CD4-positive, alpha-beta T cell treated with Interferon alpha-2 for 1 hour (primary cell): ENCODE measurements around the gene SLC6A12.

Experiments used
- DNase-seq, 2 donors: peaks; one replicate each; pipeline ENCODE4 v3.0.0-alpha.2; 2020 to 2022

SLC6A12 gene

DNA sequence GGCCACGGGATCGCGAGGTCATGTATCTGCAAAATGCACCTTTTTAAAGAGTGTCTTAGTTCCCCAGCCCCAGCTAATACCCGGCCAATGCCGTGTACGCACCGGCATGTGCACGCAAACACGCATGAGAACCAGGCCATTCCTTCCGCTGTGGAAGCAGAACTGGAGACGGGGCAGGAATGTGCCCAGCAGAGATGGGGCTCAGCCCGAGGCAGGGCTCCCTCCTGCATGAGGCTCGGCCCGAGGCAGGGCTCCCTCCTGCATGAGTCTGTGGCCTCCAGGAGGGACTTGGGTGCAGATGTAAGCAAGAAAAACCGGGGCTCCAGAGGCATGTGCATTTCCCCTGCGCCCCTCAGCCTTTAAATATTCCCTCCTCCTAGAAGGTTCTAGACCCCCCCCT lies 38.2 kb downstream of the SLC6A12 start:
- no peak for DNase-seq

DNA sequence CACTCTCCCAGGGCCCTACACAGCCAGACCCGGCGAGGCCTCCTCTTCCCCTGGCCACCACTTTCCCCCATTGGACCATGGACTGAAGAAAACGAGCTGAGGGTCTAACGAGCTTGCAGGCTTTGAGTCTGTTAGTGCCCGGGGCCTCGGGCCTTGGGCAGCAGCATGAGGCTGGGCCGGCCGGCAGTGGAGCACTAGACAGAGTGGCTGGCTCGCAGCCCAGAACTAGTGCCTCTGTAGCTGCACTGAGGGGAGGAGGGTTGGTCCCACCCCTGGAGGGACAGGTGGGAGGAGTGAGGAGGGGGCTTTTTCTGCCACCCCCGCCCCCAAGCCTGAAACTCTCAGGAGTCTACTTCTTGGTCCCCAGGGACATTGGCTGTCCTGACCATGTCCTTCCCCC lies 38.7 kb downstream of the SLC6A12 start:
- DNase-seq: no peak

DNA sequence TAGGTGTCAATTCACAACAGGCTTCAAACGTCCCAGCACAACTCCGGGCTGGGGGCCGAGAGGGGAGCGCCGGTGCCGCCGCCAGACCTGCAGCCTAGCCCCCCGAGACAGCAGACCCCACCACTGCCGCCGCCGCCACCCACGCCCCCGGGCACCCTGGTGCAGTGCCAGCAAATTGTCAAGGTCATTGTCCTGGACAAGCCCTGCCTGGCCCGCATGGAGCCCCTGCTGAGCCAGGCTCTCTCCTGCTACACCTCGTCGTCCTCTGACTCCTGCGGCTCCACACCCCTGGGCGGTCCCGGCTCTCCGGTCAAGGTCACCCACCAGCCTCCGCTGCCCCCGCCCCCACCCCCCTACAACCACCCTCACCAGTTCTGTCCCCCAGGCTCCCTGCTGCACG lies 39.4 kb downstream of the SLC6A12 start:
- no peak for DNase-seq

DNA sequence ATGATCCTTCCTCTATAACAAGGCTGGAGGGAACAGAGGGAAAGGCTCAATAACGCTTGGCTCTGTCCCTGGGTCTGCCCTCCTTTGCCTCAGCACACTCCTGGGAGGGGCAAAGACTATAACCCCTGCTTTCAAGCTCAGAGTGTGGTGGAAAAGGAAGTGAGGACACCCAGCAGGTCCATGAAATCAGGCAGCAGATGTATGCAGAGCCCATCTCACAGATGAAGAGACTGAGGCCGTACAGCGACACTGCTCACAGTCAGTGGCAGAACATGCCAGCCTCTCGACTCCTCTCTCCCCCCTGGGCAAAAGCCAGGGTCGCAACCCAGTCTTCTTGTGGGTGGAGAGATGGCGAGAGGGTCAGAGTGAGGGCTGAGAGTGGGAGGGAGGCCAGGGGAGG lies 39.8 kb downstream of the SLC6A12 start:
- no peak for DNase-seq

DNA sequence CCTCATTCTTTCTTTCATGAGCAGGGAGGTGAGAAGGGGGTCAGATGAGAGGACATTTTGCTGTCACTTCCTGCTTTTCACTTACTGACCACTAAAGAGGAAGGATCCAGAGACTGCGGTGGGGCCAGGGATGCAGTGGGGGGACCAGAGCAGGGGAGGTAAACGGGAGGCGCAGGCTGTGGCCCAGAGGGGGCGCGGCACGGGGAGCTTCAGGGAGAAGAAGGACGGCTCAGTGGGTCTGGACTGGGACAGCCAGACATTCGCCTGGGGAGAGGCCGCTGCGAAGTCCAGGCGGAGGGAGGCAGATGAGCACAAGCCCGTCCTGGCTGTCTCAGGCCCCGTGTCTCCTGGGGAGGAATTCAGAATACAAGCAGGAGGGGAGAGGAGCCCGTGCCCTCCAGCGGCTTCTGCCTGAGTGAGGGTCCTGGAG lies 41.2 kb downstream of the SLC6A12 start:
- DNase-seq: no peak

DNA sequence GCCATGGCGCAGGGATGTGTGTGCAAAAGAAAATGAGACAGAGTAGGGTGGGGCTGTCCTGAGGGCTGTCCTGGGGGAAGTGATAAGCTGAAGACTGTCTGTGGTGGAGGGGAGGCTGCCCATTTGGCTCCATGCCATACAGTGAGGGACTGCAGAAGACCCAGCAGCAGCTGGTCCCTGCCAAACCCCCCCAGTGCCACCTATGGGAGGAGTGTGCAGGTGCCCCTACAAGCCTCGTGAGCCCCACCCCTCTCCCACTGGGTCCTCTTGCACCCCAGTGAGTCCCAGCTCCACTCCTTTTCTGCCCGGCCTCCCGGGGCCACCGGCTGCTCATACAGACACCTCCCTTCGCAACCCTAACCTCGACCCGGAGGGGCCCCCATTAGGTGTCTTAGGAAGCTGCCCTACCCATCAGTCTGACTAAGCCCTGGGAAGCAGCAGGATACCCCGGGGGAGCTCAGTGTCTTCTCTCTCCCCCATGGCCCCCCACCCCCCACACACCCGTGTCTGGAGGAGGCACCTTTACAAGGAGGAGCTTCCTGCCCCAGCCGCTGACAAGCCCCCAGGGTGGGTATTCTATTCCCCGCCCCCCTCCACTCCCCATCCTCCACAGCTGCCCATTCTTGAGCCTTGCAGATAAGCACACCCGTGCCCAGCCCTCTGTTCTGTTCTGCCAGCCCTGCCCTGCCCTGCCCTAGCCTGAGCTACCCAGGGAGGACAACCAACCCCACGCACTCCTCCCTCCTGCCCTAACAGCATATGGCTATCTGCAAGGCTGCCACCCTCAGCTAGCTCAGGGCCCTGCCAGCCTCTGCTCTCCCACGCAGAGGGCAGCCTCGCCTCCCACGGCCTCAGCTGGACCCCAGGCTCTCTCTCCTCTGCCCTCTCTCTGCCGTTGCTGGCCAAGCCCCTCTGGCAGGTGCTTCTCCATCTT lies 41.9 kb downstream of the SLC6A12 start:
- DNase-seq: no peak

DNA sequence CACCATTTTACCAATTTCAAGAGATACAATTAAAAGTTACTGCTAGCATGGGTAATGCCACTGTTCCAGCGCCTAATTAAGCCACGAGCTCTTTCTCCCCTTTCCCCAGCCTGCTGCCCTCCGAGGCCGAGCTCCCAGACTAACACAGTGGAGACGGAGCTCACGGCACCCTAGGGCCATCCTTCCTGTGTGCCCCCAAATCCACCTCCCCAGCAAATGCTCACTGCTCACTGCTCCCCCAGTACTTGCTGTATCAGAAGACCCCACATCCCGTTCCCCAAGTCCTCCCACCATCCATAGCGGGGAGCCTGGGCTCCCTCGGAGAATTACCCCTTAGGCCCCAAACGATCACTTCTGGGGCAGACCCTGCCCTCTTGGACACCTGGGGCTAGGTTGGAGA lies 42.7 kb downstream of the SLC6A12 start:
- no peak for DNase-seq

DNA sequence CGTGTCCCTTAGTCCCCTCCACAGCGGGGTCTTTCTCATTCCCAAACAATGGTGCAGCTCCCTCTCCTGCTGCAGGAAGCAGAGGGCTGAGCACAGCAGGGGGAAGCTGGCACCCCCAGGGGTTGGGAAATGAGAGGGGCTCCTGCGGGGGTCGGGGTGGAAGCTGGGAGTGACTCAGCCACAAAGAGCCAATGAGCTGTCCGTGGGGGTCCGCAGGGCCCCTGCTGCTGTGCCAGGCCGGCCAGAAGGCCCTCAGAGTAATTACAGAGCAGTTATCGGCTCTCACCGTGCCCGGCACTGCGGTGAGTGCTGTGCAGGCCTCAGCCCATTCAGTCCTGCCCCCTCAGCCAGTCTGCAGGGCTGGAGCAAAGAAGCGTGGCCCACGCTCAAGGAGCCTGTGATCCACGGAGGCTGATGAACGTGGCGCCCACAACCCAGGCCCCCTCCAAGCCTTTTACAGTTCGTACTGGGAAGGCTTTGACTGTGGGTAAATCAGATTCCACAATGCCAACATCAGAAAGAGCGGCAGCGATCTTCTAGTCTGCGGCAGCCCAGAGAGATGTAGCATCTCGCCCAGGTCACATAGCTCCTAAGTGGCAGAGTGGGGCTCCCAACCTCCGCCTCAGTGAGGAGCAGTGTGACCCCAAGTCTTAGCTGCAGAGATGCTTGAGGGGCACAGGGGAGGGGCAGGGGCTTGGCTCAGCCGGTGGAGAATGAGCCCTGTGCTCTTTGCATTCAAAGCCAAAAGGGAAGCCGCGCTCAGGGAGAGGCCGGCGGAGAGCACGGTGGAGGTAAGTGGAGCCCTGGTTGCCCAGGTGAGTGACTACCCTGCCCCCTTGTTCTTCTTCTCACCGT lies 43.4 kb downstream of the SLC6A12 start:
- DNase-seq: no peak

DNA sequence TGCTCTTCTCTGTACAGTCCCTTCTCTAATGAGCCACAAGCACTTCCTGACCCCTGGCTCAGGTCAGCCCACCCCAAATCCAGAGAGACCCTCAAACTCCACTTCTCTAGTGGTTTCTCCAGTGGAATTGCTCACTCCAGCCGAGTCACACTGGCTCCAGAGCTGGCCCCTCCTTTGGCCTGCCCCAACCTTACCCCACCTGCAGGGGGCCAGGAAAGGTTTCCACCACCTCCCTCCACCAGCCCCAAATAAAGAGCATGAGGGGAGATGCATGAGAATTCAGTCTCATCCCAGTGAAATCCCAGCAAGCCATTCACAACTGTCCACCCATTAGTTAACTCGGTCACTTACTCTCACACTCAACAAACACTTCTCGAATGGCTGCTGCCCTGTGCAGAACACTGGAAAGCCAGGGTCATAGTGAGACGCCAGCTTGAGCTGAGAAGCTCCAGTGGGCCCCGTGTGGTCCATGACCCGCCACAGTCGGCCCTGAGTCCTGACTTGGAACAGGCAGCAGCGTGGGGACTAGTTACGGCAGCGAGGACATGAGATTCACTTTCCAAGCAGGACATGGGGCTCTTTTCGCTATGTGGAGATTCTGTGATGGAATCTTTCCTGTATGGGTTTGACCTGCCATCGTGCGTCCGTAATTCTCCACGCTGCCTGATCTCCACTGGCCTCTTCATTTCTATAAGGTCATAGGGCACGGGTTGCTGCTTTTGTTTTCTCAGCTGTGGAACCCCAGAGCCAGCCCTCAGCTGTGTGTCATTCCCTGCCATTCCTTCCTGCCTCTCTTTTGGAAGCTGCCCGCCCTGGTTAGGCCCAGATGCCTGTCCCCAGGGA lies 44.2 kb downstream of the SLC6A12 start:
- no peak for DNase-seq

DNA sequence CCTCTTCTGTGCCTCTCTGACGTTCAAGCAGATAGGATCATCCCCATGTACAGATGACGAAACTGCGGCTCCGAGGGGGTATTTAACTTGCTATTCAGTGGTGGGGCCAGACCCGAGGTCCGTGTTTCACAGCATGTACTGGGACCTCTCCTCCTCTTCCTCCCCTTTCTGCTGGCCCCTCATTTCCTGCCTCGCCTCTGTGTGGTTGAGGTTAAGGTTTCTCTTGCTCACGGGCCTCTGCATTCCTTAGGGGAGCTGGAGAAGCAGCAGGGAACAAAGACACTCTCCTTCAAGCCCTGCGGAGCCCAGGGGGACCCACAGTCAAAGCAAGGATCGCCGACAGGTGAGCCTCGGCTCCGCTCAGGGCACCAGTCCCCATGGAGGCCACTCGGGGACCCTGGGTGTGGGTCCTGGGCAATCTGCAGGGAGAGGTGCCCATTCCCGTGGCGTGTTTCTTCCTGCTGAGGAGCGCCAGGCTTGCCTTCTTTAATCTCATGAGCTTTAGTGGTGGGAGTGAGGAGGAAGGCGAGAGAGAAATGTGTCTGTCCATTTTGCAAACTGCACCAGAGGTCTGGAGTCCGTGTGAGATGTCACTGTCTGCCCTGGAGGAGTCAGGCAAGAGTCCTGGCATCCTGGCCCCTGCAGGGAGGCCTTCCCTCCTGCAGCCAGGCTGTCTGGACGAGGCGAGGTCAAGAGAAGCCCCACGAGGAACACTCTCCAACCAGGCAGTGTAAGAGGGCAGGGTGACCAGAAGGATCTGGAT lies 45.0 kb downstream of the SLC6A12 start:
- DNase-seq: no peak

DNA sequence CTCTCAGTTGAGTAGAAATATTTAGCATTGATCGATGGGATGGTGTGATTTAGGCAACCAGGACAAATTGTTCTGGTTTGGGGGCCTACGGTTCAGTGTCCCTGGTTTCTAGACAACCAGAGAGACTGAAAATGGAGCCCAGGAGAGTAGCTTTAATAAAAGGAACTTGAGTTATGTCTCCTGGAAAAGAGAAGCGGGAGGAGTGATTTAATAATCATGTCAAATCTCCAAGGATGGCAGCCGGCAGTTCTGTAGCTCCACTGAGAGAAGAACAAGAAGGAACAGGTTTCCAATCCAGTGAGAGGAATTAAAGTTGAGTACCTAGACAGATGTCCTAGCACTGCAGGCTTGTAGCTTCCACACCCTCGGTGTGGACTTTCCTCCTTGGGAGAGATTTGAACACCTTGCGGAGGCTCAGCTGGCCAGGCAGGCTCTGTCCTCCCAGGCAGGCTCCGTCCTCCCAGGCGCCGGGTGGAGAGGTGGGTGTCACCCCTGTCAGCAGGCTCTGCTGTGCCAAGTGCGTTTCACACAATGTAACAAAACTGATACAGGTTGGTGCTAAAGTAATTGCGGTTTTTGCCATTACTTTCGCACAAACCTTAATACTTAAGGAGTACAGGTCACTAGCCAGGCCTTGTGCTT lies 45.9 kb downstream of the SLC6A12 start:
- DNase-seq: no peak

DNA sequence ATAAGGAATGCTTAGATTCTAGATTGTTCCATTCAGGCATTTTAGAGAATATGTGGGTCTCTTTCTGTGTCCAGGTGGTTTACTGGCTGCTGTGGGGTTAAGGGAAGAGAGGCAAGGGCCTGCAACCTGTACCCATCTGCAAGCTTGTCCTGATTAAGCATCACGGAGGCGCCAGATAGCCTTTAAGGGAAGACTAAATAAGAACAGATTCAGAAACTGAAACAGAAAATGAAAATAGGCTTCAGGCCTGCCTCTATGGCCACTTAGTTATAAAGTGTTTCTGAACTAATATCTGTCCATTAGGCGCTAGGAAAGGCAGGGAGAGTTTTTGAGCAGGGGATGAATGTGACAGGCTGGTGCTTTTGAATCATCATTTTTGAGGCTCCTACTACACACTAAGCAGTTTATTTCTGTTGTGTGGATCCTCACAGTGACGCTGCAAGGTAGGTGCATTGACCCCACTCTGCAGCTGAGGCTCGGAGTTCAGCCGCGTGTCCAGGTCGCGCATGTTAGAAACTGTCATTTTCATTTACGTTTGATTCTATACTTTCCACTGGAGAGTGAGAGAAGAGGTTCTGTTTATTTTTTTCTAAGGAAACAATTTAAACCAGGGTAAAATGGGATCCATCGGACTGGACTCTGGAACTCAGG lies 47.4 kb downstream of the SLC6A12 start:
- no peak for DNase-seq

DNA sequence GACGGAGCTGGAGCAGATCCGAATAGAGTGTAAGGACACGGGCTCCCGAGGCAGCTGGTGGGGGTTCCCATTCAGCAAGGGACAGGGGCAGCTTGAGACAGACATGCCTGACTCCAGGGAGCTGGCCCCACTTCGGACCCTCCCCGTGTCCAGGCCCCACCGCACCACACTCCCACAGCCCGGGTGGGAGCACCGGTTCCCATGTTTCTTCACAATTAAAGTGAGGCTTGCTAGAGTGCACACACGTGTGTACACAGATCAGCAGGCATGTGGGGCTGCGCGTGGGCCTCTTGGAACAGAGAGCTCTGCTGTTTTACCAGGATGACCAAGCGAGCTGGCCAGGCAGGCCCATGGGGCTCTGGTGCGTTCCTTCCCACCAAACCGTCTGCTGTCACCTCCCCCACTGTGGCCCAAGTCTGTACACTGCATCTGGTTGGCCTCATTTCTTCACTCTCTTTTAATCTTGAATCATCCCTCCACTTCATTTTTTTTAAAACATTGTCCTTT lies 48.0 kb downstream of the SLC6A12 start:
- no peak for DNase-seq

DNA sequence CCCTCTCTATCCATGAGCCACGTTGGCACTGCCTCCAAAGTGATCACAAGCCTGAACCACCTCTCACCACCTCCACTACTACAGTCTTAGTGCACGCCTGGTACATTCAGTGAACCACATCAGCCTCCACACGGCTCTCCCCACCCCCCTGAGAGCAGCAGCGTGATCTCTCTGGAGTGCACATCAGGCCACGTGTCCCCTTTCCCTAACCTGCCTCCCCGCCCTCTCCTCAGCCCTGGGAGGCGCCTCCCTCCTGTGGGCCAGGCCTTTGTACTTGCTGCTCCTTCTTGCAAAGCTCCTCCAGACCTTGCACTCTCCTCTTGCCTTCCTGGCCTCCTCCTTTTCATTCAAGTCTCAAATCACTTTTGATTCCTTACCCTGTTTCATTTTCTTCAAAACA lies 49.8 kb downstream of the SLC6A12 start:
- DNase-seq: no peak

DNA sequence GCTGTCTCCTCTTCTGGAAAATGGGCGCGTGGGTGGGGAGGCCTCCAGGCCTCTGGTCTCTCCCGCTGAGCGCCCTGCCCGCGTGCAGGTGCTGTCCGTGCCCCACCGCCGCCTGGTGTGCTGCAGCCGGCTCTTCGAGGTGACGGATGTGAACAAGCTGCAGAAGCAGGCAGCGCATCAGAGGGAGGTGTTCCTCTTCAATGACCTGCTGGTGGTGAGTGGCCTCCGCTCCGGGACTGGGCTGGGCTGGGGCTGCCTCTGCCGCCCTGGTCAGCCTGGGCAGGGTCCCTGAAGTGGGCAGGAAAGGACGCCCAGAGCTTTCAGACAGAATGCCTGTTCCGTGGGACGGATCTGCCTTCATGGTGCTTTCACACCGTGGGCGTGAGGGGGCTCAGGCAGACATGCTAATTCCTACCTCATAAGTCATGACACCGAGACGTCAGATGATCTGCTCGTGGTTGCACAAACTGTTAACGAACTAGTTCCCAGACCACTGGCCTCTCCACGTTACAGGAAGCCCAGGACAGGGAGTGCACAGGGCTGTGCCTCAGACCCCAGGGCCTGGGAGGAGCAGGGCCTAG lies 50.5 kb downstream of the SLC6A12 start:
- no peak for DNase-seq

DNA sequence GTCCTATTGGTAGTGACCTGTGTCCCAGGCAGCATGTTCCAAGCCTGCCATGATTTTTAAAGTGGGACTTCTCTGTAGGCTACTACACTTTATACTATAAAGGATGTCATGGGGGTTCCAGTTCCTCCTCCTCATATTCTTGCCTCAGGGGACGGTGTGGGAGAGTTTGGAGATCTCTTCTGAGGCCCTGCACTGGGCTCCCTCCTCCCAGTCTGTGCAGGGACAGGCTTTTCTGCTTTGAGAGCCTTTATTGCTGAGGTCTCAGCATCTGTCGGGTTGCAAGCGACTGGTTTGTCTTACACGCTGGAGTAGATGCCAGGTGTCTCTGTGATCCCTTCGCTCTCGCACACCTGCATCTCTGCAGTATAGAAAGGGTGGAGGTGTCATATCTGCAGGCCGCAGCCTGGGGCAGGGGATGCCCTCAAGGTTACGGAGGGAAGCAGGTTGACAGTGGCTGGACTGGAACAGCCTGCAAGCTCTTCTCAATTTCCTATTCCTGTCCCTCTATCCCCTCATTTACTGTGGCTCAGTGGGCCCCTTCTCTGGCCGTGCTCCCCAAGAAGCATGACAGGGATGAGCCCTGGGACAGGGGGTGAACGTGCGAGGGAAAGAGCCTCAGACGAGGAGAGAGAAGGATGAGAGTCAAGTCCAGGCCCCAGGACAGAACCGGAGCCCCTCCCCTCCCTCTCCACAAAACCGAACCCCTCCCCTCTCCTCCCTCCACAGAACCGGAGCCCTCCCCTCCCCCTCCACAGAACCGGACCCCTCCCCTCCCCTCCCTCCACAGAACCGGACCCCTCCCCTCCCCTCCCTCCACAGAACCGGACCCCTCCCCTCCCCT lies 51.3 kb downstream of the SLC6A12 start:
- no peak for DNase-seq

DNA sequence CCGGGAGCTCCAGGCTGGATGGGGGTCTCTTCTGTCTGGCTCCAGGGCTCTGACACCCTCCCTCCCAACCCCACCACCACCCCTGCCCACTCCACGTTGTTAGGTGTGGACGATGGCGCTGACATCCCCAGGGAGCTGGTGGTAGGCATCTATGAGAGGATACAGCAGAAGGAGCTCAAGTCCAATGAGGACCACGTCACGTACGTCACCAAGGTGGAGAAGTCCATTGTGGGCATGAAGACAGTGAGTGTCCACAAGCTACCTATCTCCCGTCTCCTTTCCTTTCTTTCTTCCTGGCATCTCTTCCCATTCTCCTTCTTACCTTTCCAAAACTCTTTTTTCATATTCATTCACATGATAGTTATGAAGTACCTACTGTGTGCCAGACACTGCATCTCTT lies 52.1 kb downstream of the SLC6A12 start:
- no peak for DNase-seq

DNA sequence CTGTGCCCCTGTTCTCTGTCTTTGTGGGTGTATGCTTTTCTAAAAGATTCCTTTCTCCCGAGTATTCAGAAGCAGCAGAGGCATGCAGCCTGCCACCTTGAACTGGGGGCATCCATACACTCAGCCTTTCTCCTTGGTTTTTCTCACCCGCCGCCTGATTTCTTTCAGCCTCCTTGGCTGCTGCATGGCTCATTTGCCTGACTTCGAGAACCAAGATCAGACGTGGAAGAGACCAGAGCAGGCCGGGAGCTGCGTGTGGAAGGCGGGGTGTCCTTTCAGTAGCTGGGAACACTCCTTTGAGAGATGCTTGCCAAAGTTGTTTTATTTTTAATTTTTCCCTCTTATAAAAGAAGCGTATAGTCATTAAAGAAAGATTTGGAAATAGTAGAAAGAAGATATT lies 53.1 kb downstream of the SLC6A12 start:
- no peak for DNase-seq

DNA sequence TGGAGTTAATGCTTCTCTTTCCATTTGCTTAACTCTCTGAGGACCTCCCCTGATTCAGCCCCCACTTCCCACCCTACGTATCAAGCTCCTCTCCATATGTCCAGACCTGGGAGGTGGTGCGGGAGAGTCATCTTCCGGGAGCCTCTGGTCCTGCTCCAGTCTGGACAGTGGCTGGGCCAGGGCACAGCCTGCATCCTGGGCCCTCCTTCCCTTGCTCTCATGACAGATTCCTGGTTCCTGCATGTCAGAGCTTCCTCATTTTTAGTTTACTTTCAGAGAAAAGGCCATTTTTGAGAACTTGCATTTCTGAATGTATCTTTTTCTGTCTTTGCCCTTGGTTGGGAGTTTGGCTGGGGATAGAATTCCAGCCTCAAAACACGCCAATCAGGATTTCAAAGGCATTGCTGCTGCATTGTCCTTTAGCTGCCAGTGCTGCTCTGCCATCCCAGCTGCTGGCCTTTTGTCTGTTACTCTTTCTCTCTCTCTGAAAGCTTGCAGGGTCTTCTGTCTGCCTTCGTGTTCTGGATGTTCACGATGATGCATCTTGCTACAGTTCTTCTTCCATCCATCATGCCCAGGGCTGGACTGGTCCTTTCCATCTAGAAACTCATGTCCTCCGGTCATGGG lies 54.7 kb downstream of the SLC6A12 start:
- DNase-seq: no peak
